Fibroblast of lung (primary cell): ENCODE results near the gene MBOAT1. TPM values are rescaled to one million over a fixed set of nuclear protein-coding genes. Genes with fewer than 3 reads are reported as not detected.

Experiments
- DNase-seq, 2 donors: peaks; one replicate each; pipeline versions ENCODE4 v3.0.0 to v3.0.0-alpha.2; 2010; ENCODE audit warnings: low read depth in 2 of 2
- H2AFZ ChIP-seq: 2 replicates; pipeline ENCODE4 v1.5.1; 2012; ENCODE audit warnings: low read length, control low read depth, inconsistent platforms
- H3K27ac ChIP-seq: 2 replicates; pipeline ENCODE4 v1.5.1; 2011; ENCODE audit warnings: low read length, control low read depth; ENCODE audit not compliant: insufficient read depth
- H3K27me3 ChIP-seq: 2 replicates; pipeline ENCODE4 v1.5.1; 2011; ENCODE audit warnings: mild to moderate bottlenecking, low read length; ENCODE audit not compliant: control insufficient read depth, insufficient read depth
- H3K36me3 ChIP-seq: 2 replicates; pipeline ENCODE4 v1.5.1; 2011; ENCODE audit warnings: low read length; ENCODE audit not compliant: control insufficient read depth, insufficient read depth
- H3K4me1 ChIP-seq: 2 replicates; pipeline ENCODE4 v1.5.1; 2011; ENCODE audit warnings: low read length; ENCODE audit not compliant: control insufficient read depth, insufficient read depth; ENCODE audit errors: extremely low read depth
- H3K4me2 ChIP-seq: 2 replicates; pipeline ENCODE4 v1.5.1; 2011; ENCODE audit warnings: low read length, control low read depth; ENCODE audit not compliant: insufficient read depth; ENCODE audit errors: extremely low read depth
- H3K4me3 ChIP-seq, 4 experiments: fragments of 200-600 bp in 1 of 4; sonication (generic) in 1 of 4; replicated peaks in 1 of 4; 2 replicates each; pipeline ENCODE4 v1.5.1; 2011 to 2016; ENCODE audit warnings: low read length in 4 of 4, low read depth in 3 of 4, mild to moderate bottlenecking in 3 of 4, control low read depth in 2 of 4, inconsistent platforms in 1 of 4, mixed read lengths in 1 of 4; ENCODE audit not compliant: insufficient read depth in 1 of 4; ENCODE audit errors: control extremely low read depth in 1 of 4
- H3K79me2 ChIP-seq: 2 replicates; pipeline ENCODE4 v1.5.1; 2012; ENCODE audit warnings: mild to moderate bottlenecking, low read length, inconsistent platforms; ENCODE audit not compliant: control insufficient read depth, insufficient read depth
- H3K9ac ChIP-seq: 2 replicates; pipeline ENCODE4 v1.5.1; 2011; ENCODE audit warnings: mild to moderate bottlenecking, low read length, control low read depth; ENCODE audit not compliant: insufficient read depth
- H3K9me3 ChIP-seq: 2 replicates; pipeline ENCODE4 v1.5.1; 2012; ENCODE audit warnings: low read depth, low read length; ENCODE audit not compliant: control insufficient read depth, insufficient read depth
- H4K20me1 ChIP-seq: 2 replicates; pipeline ENCODE4 v1.5.1; 2011; ENCODE audit warnings: low read length; ENCODE audit not compliant: control insufficient read depth, insufficient read depth; ENCODE audit errors: extremely low read depth
- EZH2 ChIP-seq: IDR thresholded peaks from 2 replicates; pipeline ENCODE4 v1.5.1; 2012; ENCODE audit warnings: low read length, control low read depth, mild to moderate bottlenecking; ENCODE audit errors: missing control alignments
- polyA plus RNA-seq, 2 donors: library from polyadenylated mRNA; depleted of rRNA in 1 of 2; stranded (reverse) in 1 of 2; unstranded in 1 of 2; fragments of >200 nt; gene quantifications; 2 replicates each; pipeline ENCODE4 v1.2.1, GENCODE V29; 2011 to 2012; ENCODE audit warnings: missing spikeins in 1 of 2
- total RNA-seq: library from RNA; depleted of rRNA; stranded (reverse); fragments of >200 nt; gene quantifications from 2 replicates; pipeline ENCODE4 v1.2.1, GENCODE V29; 2014
- TF ChIP-seq, protein P1 (sequence below), 2 donors: IDR thresholded peaks in 1 of 2; conservative IDR thresholded peaks in 1 of 2; 1 replicate in 1 of 2; 2 replicates in 1 of 2; pipeline ENCODE4 v1.5.1; 2011 to 2012; ENCODE audit warnings: low read length in 2 of 2, control low read depth in 1 of 2, inconsistent platforms in 1 of 2, low read depth in 1 of 2, mild to moderate bottlenecking in 1 of 2

MBOAT1 gene
- total and polyA plus RNA-seq, 2 donors (not counting 1 experiment from before 2014, with no cell fraction given) = 3.1 to 6.6 TPM

DNA sequence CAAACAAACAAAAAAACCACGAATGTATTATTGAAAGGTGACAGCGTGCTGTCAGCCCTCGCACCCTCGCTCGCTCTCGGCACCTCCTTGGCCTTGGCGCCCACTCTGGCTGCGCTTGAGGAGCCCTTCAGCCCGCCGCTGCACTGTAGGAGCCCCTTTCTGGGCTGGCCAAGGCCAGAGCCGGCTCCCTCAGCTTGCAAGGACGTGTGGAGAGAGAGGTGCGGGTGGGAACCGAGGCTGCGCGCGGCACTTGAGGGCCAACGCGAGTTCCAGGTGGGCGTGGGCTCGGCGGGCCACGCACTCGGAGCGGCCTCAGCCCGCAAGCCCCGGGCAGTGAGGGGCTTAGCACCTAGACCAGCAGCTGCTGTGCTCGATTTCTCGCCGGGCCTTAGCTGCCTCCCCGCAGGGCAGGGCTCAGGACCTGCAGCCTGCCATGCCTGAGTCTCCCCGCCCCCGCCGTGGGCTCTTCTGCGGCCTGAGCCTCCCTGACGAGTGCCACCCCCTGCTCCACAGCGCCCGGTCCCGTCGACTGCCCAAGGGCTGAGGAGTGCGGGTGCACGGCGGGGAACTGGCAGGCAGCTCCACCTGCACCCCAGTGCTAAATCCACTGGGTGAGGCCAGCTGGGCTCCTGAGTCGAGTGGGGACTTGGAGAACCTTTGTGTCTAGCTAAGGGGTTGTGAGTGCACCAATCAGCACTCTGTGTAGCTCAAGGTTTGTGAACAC lies 20.9 kb upstream of the MBOAT1 start:
- H3K9ac ChIP-seq = no peak overlapping the region
- TF ChIP-seq, protein P1, sequence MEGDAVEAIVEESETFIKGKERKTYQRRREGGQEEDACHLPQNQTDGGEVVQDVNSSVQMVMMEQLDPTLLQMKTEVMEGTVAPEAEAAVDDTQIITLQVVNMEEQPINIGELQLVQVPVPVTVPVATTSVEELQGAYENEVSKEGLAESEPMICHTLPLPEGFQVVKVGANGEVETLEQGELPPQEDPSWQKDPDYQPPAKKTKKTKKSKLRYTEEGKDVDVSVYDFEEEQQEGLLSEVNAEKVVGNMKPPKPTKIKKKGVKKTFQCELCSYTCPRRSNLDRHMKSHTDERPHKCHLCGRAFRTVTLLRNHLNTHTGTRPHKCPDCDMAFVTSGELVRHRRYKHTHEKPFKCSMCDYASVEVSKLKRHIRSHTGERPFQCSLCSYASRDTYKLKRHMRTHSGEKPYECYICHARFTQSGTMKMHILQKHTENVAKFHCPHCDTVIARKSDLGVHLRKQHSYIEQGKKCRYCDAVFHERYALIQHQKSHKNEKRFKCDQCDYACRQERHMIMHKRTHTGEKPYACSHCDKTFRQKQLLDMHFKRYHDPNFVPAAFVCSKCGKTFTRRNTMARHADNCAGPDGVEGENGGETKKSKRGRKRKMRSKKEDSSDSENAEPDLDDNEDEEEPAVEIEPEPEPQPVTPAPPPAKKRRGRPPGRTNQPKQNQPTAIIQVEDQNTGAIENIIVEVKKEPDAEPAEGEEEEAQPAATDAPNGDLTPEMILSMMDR (conservative IDR thresholded peaks at IDR 0.05 in 1 of 2, IDR thresholded peaks at IDR 0.05 in 1 of 2; ENCODE audit: low read depth in 1 of 2, low read length in 2 of 2) = no peak
- no peak for TF ChIP-seq EZH2
- H3K79me2 ChIP-seq = no peaks in the 10 kb centered on the region
- H4K20me1 ChIP-seq = no peaks in the 10 kb centered on the region
- no peak overlapping the region for H3K4me3 ChIP-seq
- no peak overlapping the region for H3K4me2 ChIP-seq
- H2AFZ ChIP-seq = no peak overlapping the region
- H3K27me3 ChIP-seq = no peaks in the 10 kb centered on the region
- H3K9me3 ChIP-seq = no peaks in the 10 kb centered on the region
- H3K36me3 ChIP-seq = no peaks in the 10 kb centered on the region
- H3K27ac ChIP-seq = no peak overlapping the region
- DNase-seq = no peak
- no peaks in the 10 kb centered on the region for H3K4me1 ChIP-seq

DNA sequence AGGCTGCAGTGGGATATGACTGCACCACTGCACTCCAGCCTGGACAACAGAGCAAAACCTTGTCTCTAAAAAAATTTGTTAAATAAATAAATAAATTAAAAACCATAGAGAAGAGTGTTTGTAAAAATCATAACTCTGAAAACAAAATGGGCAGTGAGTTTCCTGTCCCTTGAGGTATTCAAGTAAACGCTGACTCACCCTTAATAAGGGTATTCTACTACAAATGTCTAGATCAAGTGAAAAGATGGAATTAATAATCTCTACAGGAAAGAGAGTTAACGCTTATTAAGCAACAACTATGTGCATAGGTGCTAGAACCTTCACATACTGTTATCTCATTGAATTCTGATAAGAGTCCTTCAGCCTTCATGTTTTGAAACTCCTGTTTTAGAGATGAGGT lies 19.9 kb upstream of the MBOAT1 start:
- Histone ChIP-seq H3K79me2 (no peaks in the 10 kb centered on the region), H3K4me3 (no peak overlapping the region), H4K20me1 (no peaks in the 10 kb centered on the region), H2AFZ (no peak overlapping the region), H3K9ac (no peak overlapping the region), H3K27me3 (no peaks in the 10 kb centered on the region), H3K9me3 (no peaks in the 10 kb centered on the region), H3K4me2 (no peak overlapping the region), H3K36me3 (no peaks in the 10 kb centered on the region), H3K27ac (no peak overlapping the region), H3K4me1 (no peaks in the 10 kb centered on the region)
- TF ChIP-seq, protein P1 (conservative IDR thresholded peaks at IDR 0.05 in 1 of 2, IDR thresholded peaks at IDR 0.05 in 1 of 2; ENCODE audit: low read depth in 1 of 2, low read length in 2 of 2) = no peak
- no peak for TF ChIP-seq EZH2
- DNase-seq = no peak

DNA sequence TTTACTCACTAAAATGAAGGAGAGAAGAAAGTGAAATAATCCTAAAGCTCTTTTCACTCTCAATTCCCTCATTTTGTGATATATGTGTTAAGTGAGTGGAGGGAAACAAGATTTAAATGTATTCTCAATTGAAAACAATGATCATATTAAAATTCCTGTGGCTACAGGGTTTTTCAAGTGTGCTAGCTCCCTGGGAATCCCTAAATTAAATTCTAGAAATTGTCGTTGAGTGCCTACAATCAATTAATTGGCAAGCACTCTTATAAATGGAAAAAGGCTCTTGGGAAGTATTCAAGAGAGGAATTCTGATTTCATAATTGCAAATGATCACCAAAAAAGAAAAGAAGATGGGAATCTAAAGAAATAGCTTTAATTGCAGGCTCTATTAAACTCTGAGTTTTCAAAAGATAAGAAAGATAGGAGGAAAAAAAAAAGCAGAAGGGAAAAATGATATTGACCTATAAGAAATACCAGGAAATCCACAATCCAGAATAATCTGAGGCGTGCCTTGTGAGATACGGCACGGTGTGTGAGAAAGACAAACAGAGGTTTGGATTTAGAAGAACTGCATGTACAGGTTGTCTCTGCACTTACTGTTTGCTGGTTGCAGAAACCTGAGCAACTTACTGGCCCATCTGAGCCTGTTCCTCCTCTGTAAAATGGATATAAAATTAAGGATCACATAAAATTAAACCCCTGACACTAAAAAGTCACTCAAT lies 18.3 kb upstream of the MBOAT1 start:
- no peaks in the 10 kb centered on the region for H3K27me3 ChIP-seq
- TF ChIP-seq, protein P1 (conservative IDR thresholded peaks at IDR 0.05 in 1 of 2, IDR thresholded peaks at IDR 0.05 in 1 of 2; ENCODE audit: low read depth in 1 of 2, low read length in 2 of 2) = no peak
- no peak for TF ChIP-seq EZH2

More for the DNA sequence above, 18.3 kb upstream of the MBOAT1 start:
- Histone ChIP-seq H3K4me1 (no peaks in the 10 kb centered on the region), H2AFZ (no peak overlapping the region), H3K9me3 (no peaks in the 10 kb centered on the region), H4K20me1 (no peaks in the 10 kb centered on the region), H3K79me2 (no peaks in the 10 kb centered on the region), H3K4me2 (no peak overlapping the region), H3K4me3 (no peak overlapping the region), H3K36me3 (no peaks in the 10 kb centered on the region), H3K9ac (no peak overlapping the region), H3K27ac (no peak overlapping the region)
- no peak for DNase-seq
